AG10803 (cell line): ENCODE results near the gene MTAP.
A peak's percentile ranks its signal among the peaks of the same experiment; 100 is the strongest.

Experiments
- DNase-seq: peaks from one replicate; pipeline ENCODE4 v3.0.0; 2010; ENCODE audit warnings: low read depth
- H3K4me3 ChIP-seq: 2 replicates; pipeline ENCODE4 v1.5.1; 2011; ENCODE audit warnings: mild to moderate bottlenecking, low read length, control low read depth
- CTCF ChIP-seq: conservative IDR thresholded peaks from 2 replicates; pipeline ENCODE4 v1.5.1; 2011; ENCODE audit warnings: mild to moderate bottlenecking, low read length, control low read depth, inconsistent platforms

The MTAP gene

GRCh38 chr9:21903380-21903965 lies 101.0 kb downstream of the MTAP start:
- no peak overlapping the region for H3K4me3 ChIP-seq
- DNase-seq, result no peak

GRCh38 chr9:21904371-21904770 lies 101.9 kb downstream of the MTAP start:
- TF ChIP-seq CTCF, result no peak
- H3K4me3 ChIP-seq, result no peak overlapping the region
- DNase-seq, result peak; percentile 15

More at GRCh38 chr9:21903380-21903965, 101.0 kb downstream of the MTAP start:
- no peak for TF ChIP-seq CTCF

- no peak for TF ChIP-seq CTCF
- H3K4me3 ChIP-seq, result no peak overlapping the region
- DNase-seq, result no peak
Observed at GRCh38 chr9:21904776-21905175, 102.3 kb downstream of the MTAP start.

DNA sequence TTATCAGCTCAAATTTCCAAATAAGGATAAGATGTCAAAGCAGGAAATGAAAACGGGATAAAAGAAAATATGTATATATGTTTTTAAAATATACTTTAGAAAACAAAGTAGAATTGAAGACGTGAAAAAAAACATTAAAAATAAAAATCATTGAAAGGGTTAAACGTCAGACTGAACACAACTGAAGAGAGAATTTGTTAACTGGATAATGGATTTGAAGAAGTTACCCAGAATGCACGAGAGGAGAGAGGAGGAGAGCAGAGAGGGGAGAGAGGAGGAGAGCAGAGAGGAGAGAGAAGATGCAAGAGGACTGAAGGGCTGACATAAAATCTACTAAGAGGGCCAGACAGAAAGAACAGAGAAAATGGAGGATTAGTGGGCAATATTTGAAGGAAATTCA lies 103.8 kb downstream of the MTAP start:
- no peak overlapping the region for H3K4me3 ChIP-seq
- no peak for DNase-seq
- TF ChIP-seq CTCF, result no peak

DNA sequence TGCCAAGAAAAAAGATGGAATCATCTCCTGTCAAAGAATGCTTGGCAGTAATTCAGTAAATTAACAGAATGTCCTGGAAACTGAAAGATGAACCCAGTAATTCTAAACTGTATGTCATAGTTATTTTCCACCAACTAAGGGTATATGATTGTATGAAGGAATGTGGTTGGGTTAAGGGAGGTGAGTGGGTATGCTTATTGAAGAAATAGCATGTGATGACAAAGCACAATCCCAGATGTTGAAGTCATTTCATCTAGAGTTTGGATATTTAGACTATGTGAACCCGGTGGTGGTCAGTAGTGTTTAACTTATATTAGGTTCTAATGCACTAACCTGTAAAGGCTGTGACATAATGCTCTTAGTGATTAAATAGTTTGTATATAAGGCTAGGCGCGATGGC lies 104.4 kb downstream of the MTAP start:
- DNase-seq, result no peak
- no peak overlapping the region for H3K4me3 ChIP-seq
- no peak for TF ChIP-seq CTCF

GRCh38 chr9:21919377-21920362 lies 117.2 kb downstream of the MTAP start:
- DNase-seq, result peak; percentile 66
- H3K4me3 ChIP-seq, result no peak overlapping the region
- no peak for TF ChIP-seq CTCF

DNA sequence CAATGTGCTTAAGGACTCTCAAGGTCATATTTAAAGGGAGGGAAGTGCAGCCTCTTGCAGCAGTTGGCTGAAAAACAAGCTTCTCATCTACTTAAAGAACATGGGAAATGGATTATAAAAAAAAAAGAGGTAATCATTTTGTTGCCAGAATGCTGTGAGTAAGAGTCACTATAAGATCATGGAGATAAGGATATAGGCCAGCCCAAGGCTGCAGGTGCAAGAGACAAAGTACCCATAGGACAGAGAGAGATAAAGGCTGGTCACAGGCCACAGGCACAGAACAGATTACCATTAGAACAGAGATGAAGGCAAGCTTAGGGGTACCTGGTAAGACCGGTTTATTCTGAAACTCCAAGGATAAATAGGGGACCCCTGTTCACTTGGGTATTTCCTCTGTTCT lies 121.3 kb downstream of the MTAP start:
- H3K4me3 ChIP-seq, result no peak overlapping the region
- TF ChIP-seq CTCF, result no peak

More for the DNA sequence above, 121.3 kb downstream of the MTAP start:
- DNase-seq, result no peak
